ENCODE results near the gene CRB3. TPM values are rescaled to one million over a fixed set of nuclear protein-coding genes. Genes with fewer than 3 reads are reported as not detected.
A peak's percentile ranks its signal among the peaks of the same experiment; 100 is the strongest.

CRB3 gene
- total RNA-seq, 1 donor = not detected

DNA sequence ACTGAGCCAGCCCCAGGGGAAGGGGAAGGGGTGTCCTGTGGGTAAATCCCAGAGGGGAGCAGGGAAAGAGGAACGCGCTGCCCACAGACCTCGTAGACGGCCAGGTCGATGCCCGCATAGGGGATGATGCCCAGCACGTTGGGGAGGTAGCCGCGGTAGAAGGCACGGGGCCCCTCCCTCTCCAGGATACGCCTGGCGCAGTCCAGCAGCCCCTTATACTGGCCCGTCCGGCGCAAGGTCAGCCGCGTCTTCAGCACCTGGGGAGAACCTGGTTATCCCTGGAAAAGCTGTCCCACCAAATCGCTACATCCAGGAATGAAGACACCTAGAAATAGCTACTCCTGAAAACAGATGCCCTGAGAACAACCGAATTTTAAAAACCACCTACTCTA, 11.9 kb upstream of the CRB3 start:
- DNase-seq (ENCODE audit: insufficient read length, low spot score, missing footprints) = no peak
- TF ChIP-seq, protein P1, sequence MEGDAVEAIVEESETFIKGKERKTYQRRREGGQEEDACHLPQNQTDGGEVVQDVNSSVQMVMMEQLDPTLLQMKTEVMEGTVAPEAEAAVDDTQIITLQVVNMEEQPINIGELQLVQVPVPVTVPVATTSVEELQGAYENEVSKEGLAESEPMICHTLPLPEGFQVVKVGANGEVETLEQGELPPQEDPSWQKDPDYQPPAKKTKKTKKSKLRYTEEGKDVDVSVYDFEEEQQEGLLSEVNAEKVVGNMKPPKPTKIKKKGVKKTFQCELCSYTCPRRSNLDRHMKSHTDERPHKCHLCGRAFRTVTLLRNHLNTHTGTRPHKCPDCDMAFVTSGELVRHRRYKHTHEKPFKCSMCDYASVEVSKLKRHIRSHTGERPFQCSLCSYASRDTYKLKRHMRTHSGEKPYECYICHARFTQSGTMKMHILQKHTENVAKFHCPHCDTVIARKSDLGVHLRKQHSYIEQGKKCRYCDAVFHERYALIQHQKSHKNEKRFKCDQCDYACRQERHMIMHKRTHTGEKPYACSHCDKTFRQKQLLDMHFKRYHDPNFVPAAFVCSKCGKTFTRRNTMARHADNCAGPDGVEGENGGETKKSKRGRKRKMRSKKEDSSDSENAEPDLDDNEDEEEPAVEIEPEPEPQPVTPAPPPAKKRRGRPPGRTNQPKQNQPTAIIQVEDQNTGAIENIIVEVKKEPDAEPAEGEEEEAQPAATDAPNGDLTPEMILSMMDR (IDR thresholded peaks at IDR 0.05; ENCODE audit: extremely low read depth, low read depth, low read length) = no peak
- Histone ChIP-seq H2AFZ (ENCODE audit: low read length) (no peak overlapping the region), H3K79me2 (ENCODE audit: insufficient read depth, low read length) (no peaks in the 10 kb centered on the region), H3K27me3 (ENCODE audit: insufficient read depth, low read length) (no peaks in the 10 kb centered on the region), H3K27ac (ENCODE audit: low read depth, low read length) (no peak overlapping the region), H3K4me2 (ENCODE audit: insufficient read depth, low read length) (no peak overlapping the region), H3K9me3 (ENCODE audit: low read depth, low read length) (peaks cover 2% of the 10 kb centered on the region), H3K4me1 (ENCODE audit: insufficient read depth, low read length) (no peaks in the 10 kb centered on the region), H4K20me1 (ENCODE audit: insufficient read depth, low read length) (no peaks in the 10 kb centered on the region), H3K4me3 (ENCODE audit: insufficient read depth, low read length) (no peak overlapping the region), H3K36me3 (ENCODE audit: insufficient read depth, low read length) (peaks cover 2% of the 10 kb centered on the region)

DNA sequence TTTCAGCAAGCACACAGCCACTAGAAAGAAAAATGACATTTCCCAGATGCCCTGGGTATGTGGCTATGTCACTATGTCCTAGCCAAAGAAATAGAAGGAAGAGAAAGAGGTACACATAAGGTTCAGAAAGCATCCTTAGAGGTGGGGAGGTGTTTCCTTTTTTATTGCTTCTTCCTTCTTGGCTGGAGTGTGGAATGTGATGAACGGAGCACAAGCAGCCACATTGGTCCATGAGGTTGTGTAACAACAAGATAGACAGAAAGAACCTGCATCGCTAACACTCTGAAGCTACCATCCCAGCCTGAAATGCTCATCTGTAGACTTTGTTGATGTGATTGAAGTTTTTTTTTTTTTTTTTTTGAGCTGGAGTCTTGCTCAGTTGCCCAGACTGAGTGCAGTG, 11.2 kb upstream of the CRB3 start:
- no peaks in the 10 kb centered on the region for H3K4me1 ChIP-seq (ENCODE audit: insufficient read depth, low read length)
- H4K20me1 ChIP-seq (ENCODE audit: insufficient read depth, low read length) = no peaks in the 10 kb centered on the region
- TF ChIP-seq, protein P1 (IDR thresholded peaks at IDR 0.05; ENCODE audit: extremely low read depth, low read depth, low read length) = no peak
- peak; percentile 44 for DNase-seq (ENCODE audit: insufficient read length, low spot score, missing footprints)
- peaks cover 2% of the 10 kb centered on the region for H3K9me3 ChIP-seq (ENCODE audit: low read depth, low read length)
- H3K4me3 ChIP-seq (ENCODE audit: insufficient read depth, low read length) = no peak overlapping the region
- H3K79me2 ChIP-seq (ENCODE audit: insufficient read depth, low read length) = no peaks in the 10 kb centered on the region
- no peak overlapping the region for H3K4me2 ChIP-seq (ENCODE audit: insufficient read depth, low read length)
- H3K27ac ChIP-seq (ENCODE audit: low read depth, low read length) = no peak overlapping the region
- peaks cover 2% of the 10 kb centered on the region for H3K36me3 ChIP-seq (ENCODE audit: insufficient read depth, low read length)
- no peaks in the 10 kb centered on the region for H3K27me3 ChIP-seq (ENCODE audit: insufficient read depth, low read length)
- H2AFZ ChIP-seq (ENCODE audit: low read length) = no peak overlapping the region

DNA sequence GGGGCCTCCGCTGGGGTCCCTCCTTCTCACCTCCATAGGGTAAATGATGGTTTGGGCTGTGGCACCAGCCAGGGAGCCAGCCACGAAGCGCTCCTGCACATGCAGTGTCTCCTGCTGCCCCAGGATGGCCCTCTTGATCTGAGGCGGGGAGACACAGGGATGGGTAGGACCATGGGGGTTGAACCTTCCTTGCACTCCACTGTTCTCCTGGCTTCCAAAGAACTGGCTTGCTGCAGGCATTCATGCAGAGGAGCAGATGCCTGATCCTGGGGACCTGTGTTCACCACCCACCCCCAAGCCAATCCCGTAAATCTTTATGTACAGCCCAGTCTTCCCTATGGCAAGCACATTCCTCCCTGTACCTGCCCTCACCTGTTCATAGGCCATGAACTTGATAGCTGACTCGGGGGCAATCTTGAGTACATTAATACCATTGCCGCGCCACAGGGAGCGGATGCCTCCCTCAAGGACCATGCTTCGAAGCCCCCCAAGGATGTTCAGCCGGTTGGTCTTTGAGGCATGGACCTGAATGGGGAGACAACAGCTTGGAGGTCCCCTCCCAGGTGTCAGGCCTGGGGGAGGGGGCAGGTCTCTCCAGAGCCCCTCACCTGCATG, 10.0 kb upstream of the CRB3 start:
- Histone ChIP-seq H3K79me2 (ENCODE audit: insufficient read depth, low read length) (no peaks in the 10 kb centered on the region), H3K4me1 (ENCODE audit: insufficient read depth, low read length) (no peaks in the 10 kb centered on the region), H3K36me3 (ENCODE audit: insufficient read depth, low read length) (peaks cover 2% of the 10 kb centered on the region), H3K27ac (ENCODE audit: low read depth, low read length) (no peak overlapping the region), H3K4me3 (ENCODE audit: insufficient read depth, low read length) (no peak overlapping the region), H3K9me3 (ENCODE audit: low read depth, low read length) (peaks cover 2% of the 10 kb centered on the region), H3K4me2 (ENCODE audit: insufficient read depth, low read length) (no peak overlapping the region), H3K27me3 (ENCODE audit: insufficient read depth, low read length) (no peaks in the 10 kb centered on the region), H4K20me1 (ENCODE audit: insufficient read depth, low read length) (no peaks in the 10 kb centered on the region), H2AFZ (ENCODE audit: low read length) (no peak overlapping the region)
- TF ChIP-seq, protein P1 (IDR thresholded peaks at IDR 0.05; ENCODE audit: extremely low read depth, low read depth, low read length) = no peak
- DNase-seq (ENCODE audit: insufficient read length, low spot score, missing footprints) = peak; percentile 38

DNA sequence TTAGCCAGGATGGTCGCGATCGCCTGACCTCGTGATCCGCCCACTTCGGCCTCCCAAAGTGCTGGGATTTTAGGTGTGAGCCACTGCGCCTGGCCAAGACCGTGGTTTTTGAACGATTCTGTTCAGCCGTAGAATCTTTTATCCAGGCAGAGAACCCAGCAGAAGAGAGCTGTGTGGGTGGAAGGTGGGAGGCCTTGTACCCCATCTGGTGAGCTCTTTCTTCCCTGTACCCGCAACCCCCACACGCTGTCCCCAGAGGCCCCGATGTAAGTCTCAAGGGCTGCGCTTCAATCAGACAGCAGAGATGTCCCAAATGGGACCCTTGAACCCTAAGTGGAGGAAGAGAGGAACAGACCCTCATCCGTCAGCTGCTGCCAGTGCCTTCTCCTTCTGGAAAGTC, 8.1 kb upstream of the CRB3 start:
- peaks cover 2% of the 10 kb centered on the region for H3K36me3 ChIP-seq (ENCODE audit: insufficient read depth, low read length)
- no peak overlapping the region for H2AFZ ChIP-seq (ENCODE audit: low read length)
- no peaks in the 10 kb centered on the region for H4K20me1 ChIP-seq (ENCODE audit: insufficient read depth, low read length)
- H3K4me2 ChIP-seq (ENCODE audit: insufficient read depth, low read length) = no peak overlapping the region
- H3K9me3 ChIP-seq (ENCODE audit: low read depth, low read length) = peaks cover 2% of the 10 kb centered on the region
- H3K27me3 ChIP-seq (ENCODE audit: insufficient read depth, low read length) = no peaks in the 10 kb centered on the region
- no peaks in the 10 kb centered on the region for H3K79me2 ChIP-seq (ENCODE audit: insufficient read depth, low read length)
- no peak overlapping the region for H3K27ac ChIP-seq (ENCODE audit: low read depth, low read length)
- DNase-seq (ENCODE audit: insufficient read length, low spot score, missing footprints) = peak; percentile 13
- TF ChIP-seq, protein P1 (IDR thresholded peaks at IDR 0.05; ENCODE audit: extremely low read depth, low read depth, low read length) = no peak
- H3K4me3 ChIP-seq (ENCODE audit: insufficient read depth, low read length) = no peak overlapping the region
- peaks cover 8% of the 10 kb centered on the region for H3K4me1 ChIP-seq (ENCODE audit: insufficient read depth, low read length)
